Suppressor macrophage treated with lipopolysaccharide for 4 hours (primary cell): Measurements from ENCODE around the gene CPT2.

Source experiments
- DNase-seq: peaks from one replicate; pipeline ENCODE4 v3.0.0-alpha.2; 2020

CPT2 gene

DNA sequence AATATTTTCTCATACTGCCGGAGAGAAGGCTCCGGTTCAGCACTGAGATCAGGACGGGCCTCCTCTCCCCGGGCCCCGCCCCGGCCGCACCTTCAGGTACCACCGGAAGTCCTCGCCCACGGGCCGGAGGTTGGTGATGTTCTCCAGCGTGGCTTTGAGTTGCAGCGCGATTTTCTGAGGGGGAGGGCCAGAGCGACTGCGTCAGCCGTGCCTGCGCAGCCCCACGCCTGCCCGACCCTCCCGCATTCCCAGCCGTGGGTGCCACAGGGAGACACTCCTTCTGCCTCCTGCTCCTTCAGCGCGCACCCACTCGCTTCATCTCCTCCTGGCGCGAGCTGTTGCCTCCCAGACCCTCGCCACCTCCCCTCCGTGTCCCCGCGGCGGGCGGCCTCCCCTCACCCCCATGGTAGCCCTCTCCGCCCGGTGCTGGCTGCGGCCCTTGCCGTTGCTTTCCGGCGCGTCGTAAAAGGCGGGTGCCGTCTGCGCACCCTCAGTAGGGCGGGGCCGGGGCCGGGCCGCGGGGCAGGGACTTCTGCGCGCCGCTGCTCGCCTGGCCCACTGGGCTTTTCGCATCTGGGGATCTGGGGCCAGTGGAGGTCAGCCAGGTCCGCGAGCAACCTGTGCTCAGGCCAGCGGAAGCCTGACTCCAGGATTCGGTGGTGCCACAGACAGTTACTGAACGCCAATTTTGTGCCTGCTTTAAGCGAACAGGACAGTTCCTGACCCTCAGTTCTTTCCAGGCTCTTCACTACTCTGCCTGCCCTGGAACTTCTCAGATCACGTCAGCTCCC is 23.7 kb downstream of the CPT2 start, which contains the start of gene CZIB:
Gene CZIB (minus strand): TSS at position 464 of the 791 bp plus-strand sequence. CDS start 59 bp downstream, at position 405.
- DNase-seq = peak; percentile 92

DNA sequence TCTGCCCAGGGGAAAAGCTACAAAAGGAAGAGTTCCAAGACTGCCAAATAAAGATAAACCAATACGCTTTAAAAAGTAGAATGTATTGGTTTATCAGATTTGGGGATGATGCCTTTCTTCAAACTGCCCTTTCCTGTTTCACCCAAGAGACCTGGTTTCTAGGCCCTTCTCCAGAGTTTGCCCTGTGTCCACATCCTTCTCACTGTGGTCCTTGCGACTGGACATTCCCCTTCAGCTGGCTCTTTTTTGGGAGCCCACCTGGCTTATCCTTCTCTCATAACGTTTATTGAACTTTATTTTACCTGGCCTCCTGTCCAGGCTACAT is 24.3 kb downstream of the CPT2 start:
- no peak for DNase-seq

DNA sequence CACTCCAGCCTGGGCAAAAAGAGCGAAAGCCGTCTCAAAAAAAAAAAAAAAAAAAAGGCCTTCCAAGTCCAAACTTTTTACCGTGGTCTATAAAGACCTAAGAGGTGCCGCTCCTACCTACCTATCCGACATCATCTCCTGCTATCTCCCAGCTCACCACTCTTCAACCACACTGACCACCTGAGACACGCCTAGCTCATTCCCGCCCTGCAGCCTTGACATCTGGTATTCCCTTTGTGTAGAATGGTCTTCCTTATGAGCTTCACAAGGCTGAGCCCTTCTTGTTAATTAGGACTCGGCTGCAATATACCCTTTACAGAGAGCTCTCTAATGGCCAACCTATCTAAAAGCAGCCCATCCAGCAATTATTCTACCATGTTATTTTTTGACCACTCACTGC is 41.0 kb downstream of the CPT2 start:
- no peak for DNase-seq

DNA sequence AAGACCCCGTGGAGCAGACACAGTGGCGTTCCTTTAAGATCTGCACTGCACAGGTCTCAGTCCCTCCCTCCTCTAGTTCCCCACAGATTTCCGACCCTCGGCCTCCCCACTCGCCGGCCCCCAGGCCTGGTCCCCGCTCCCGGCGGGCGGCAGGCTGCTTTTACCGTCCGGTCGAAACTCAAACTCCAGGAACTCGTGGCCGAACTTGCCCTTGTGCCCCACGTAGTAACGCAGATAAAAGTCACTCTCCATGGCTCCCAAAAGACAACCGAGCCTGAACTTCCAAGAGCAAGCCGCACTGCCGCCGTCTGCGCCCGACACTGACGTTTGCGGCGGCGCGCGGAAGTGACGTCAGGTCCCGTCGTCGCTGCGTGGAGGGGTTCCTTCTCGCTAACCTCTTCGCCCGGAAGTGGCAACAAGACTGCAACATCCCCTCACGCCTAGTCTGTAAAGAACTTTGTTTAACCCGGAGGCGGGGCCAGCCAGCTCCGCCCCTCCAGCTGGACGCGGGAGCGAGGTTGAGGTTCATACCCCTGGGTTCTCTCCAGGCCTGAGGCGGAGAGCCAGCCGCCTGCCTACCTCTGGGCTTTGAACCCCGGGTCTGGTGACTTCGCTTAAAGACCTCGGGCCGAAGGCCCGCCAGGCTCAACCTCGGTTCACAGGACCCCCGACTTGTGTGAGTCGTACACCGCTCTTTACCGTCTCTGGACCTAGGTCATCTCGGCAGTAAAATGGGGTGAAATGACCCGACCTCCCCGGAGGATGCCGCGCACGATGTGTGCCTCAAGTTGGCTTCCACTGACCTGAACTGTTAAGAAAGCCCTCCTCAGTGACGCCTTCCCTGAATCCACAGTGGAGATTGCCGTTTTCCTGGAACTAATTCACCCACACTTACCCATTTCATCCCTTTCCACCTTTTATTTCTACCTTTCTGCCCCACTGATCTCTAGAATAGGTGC is 41.9 kb downstream of the CPT2 start, which contains the start of gene MAGOH:
Gene MAGOH (minus strand): TSS at position 322 of the 959 bp plus-strand sequence. CDS start 70 bp downstream, at position 252.
- peak; percentile 96 for DNase-seq

DNA sequence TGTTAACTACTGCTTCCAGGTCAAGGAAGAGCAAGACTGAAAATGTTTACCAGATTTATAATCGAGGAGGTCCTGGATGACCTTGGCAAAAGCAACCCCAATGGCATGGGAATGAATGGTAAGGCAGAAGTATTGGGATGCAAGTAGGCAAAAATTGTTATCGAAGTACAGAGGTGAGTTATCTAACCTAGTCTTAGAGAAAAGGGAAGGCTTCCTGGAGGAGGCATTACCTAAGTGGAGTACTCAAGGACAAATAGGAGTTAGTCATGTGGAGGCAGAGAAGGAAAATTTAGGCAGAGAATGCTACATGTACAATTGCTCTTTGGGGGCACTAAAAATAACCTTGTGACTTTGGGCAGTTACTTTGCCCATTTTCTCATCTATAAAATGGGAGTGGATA is 45.2 kb downstream of the CPT2 start:
- DNase-seq = no peak

DNA sequence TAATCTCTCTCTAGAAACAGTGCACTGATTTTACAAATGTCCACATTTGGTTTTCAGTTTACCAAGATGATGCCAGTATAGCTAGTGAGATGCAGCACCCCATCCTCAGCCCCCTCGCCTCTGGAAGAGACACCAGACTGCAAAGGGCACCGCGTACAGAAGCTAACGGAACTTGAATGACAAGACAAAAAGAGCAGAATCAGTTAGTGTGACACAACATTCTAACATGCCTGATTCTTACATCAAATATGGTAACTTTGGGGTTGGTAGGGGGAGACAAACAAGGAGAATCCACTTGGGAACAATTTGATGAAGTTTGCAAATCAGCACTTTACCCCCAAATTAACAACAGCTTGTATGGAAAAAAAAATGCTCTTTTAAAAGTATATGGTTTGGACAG is 45.8 kb downstream of the CPT2 start:
- DNase-seq = no peak

DNA sequence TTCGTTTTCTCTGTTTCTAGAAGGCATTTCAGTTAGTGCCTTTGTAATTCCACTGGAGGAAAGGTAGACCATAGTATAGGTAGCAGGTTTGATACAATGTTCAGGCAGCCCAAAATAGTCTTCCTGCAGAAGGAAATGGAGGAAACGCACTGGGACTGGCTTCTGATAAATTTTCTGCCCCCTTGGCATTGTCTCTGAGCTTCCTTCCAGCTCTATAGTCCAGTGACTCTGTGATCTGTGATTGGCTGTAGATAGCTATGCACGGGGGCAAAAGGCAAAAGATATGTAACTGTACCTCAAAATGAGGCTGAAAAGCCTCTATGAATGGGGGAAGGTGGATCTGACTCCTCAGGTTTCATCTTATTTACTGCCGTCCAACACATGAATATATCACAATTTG is 47.5 kb downstream of the CPT2 start:
- DNase-seq = no peak

DNA sequence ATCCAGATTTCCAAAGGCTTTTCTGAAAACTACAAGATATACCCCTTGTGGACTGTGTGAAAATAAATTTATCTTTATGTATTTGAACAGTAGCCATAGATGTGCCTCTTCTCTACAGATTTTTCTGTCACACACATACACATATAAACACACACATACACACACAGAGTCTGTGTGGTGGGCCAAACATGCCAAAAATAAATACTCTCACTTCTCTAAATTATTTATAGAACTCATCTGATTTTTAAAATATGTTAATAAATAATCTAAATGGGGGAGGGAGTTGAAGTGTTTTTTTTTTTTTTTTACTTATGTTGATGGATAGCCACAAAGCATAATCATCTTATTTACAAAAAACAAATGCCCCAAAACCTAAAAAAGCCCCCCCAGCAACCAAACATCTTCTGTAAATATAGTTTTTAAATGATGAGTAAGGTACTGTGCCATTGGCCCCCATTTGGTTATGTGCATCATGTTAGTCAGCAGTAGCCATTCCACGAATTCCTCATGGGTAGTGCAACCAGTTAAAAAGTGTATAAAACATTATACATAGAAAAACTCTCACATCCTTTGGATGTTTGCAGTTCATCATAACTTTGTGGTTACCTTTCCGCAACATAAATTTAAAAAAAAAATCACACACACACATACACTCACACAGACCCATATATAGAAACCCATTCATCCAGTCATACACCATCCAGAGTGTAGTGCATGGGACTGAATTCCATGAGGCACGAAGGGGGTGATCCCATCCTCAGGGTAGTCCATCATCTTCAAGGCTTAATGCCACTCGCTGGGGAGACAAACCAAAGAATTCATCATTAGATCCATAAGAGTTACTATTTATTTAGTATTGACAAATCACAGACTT is 49.9 kb downstream of the CPT2 start:
- no peak for DNase-seq

DNA sequence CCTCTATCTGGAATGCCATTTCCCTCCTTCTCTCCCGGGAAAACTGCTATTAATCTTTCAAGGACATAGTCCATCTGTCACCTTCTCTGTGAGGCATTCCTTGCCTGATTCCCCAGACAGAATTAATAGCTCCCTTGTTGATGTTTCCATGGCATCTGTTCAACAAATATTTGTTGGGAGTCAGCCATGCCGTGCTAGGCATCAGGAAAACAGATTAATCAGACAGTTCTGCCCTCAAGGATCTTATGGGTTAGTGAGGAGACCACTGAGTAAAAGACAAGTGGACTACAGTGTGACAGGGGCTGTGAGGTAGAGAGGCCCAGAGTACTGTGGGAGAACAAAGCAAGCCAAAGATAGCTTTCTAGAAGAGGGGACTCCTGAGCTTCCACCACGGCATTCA is 53.1 kb downstream of the CPT2 start:
- DNase-seq = no peak

DNA sequence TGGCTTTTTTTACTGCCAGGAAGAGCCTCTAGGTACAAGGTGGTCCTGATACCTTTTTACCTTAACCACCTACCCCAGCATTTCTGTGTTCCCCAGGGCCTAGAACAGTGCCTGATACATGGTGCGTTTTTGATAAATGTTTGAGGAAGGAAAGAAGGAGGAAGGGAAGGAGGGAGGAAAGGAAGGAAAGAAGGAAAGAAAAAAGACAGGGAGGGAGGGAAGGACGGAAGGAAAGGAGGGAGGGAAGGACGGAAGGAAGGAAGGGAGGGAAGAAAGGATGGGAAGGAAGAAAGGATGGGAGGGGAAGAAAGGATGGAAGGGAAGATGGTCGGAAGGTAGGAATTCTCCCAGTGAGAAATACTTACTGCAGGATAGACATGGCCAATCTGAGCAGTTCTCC is 53.7 kb downstream of the CPT2 start:
- no peak for DNase-seq

DNA sequence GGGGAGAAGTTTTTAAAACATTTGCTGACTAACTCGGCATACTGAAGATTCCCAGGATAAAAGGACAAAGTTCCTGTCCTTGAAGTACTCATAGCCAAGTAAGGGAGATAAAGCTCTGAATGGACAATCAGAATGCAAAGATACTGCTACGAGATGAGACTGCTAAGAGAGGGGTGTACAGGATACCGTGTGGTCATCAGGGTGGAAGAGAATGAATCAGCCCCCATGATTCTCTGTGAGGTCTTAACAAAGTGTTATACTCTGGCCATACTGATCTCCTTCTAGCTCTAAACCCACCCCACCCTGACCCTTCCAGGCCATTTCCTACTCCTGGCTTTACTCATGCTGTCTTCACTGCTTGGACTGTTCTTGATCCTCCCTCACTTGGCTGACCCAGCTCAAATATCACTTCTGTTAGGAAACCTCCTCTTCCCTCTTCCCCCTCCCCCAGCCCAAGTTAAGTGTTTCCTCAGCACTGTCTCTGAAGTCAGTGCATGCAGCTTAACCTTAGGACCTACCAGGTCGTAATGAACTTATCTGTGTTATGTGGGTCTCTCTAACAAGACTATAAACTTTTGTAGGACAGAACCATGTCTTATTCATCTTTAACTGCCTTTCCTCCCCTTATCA is 57.5 kb downstream of the CPT2 start:
- no peak for DNase-seq

DNA sequence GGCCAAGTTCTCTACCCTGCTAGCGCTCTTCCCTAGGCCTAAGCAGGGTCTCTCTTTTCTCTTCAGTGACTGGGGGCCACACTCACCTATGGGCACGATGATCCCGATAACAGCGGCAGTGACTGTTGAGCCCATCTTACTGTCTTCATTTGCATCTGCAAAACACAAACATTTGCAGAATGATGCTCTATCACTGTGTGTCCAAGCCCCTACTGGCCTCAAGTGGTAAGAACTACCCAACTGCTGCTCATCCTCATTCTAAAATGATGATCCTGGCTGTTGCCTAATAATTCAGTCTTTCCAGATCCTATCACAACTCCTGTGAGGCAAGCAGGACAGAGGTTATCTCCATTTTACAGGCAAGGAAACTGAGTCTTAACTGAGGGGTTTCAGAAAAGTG is 58.4 kb downstream of the CPT2 start:
- DNase-seq = no peak

DNA sequence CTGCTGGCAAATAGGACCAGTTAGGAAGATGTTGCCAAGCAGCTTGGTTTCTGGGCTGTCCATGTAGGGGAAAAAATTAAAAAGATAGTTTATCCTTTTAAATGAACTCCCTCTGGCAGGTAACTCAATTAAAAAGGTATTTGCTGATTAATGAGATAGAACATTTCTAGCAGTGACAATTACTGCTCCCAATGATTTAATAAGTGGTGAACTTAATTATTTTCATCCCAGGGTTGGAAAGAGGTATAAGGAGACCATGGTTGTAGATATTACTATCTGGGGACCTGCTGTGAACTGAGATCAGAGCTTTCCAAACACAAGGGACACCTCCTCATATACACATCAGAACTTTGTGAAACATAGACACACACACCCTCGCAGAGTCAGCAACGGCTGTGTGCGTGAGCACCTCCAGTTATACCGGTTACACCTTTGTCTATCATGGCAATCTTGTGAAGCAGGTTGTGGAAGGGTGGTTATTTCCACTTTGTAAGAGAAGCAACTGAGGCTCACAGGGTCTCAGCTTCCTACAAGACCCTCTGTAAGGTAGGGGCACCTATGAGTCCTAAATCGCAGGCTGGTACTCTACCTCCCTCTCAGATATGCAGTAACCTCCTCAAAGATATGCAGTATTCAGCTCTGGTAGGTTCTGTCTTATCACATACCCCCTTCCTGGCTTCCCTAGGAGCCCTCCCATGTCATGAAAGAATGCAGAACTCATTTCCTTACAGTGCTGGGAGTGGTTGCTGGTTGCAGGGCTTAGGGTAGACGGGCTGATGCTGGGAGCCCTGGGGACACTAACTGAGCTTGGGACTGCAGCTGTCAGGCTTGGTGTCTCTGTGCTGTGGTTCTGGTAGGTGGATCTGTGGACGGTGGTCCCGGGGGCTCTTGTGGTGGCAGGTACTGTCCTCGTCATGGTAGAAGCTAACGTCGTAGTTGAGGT is 60.2 kb downstream of the CPT2 start:
- no peak for DNase-seq

DNA sequence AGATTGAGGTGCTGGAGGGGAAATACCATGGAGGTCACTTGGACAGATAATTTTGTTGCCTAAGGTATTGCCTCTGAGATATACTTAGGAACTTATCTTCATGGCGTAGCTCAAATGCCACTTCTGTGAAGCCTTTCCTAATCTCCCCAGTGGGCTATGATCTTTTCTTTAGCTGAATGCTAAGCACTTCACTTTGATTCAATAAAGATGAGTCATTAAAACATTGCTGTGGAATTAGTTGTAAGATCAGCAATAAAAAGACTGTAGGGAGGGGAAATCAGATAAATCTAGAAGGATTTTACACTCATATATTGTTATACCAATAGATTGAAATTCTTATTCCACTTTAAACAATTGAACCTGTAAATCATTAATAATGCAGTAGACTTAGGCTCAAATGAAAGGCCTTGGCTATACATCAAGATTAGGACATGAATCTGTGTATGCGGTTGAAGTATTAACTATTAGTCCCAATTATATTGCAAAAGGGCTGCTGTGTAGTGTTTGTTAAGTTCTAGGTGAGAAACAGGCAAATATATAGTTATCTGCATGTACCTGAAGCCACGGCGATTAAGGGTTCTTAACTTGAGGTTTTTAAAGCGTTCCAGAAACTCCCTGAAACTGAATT is 60.9 kb downstream of the CPT2 start:
- no peak for DNase-seq

DNA sequence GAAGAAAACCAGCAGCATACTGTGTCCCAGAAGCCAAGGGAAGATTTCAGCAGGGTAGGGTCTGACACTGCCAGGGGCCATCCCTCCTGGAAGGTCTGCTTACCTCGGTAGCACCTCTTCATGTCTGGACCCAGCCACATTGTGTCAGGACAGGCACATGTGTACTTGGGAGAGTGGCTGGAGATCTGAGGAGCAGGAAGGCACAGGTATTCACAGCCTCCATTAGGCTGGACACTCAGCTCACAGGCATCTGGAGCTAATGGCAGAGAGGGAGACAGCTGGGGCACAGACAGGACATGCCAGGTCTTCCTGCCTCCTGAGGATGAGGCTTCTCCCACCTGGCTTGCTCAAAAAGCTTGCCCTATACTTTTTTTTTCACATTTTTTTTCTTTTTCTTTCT is 61.6 kb downstream of the CPT2 start:
- DNase-seq = no peak

DNA sequence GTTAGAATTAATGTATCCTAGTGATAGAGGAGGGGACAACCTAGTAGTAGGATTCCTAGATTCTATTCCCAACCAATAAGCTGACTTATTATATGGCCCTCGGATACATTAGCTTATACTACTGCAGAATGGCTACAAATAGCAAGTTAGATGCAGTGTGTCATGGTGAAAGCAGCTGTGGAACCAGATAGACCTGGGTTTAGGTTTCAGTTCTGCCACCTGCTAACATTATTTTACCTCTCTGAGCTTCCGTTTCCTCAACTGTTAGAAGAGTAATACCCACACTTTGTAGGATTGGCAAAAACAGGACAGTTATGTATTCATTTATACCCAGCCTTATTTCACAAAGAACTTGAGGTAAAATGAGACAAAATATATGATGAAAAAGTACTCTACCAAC is 63.3 kb downstream of the CPT2 start:
- DNase-seq = no peak

DNA sequence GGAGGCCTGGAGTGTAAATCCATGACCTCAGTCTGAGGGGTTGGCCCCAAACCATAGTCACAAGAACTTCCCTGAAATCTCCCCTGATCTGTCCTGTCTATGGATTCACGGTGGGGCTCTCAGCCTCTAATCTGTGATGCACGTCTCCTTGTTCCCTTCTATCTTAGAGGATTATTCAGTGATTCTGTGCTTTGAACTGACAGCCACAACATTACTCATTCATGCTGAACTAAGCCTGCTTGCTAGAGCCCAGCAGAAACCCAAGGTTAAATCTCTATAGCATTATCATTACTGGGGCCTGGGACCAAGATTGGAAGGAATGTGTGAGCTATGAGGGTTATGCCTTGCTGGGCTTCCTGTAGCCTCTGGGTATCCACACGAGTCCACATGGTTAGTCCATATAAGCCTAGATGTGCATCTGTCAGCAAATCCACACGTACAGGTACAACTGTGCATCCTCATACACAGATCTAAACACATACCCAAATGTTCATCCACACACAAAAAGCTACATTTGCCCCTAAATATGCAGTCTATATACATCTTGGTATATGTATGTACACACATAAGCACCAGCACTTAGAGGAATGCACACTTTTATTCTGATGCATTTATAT is 64.1 kb downstream of the CPT2 start:
- no peak for DNase-seq

DNA sequence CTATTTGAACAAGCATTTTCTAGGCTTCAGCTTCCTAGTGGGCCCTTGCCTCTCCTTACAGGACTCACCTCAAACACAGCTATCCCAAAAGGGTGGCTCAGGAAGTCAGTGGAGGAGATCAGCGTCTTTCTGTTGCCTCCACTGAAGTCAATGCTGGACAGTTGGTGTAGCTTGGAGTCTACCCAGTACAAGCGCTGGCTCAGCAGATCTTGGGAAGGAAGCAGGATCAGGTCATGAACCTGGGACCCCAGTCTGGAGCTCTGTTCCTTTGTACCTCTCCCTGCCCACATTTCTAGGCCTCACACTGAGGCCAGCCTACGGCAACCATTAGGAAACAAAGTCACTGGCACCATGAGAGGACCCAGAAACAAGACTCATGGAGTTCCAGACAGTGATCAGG is 65.4 kb downstream of the CPT2 start:
- no peak for DNase-seq
